K562 (cell line): ENCODE results near the gene TMPO.
"Not testable (repeated sequence)": the region's sequence is repeated elsewhere in the genome, so short reads cannot be mapped to it uniquely, and the experiment has no call there.

ENCODE experiments used
- ARHGAP35 ChIP-seq: fragments of 450-650 bp; IDR thresholded peaks from 2 replicates; pipeline ENCODE4 v1.6.1; 2018; ENCODE audit not compliant: partially characterized antibody
- BACH1 ChIP-seq: fragments of 200-800 bp; sonication (Bioruptor generic); IDR thresholded peaks from 2 replicates; pipeline ENCODE4 v1.6.1; 2016; ENCODE audit warnings: missing genetic modification characterization, missing compliant biosample characterization
- CBX2 ChIP-seq: fragments of 200-600 bp; sonication (generic); IDR thresholded peaks from one replicate; pipeline ENCODE4 v1.6.1; 2012; ENCODE audit warnings: mild to moderate bottlenecking, low read length, inconsistent platforms; ENCODE audit not compliant: insufficient read depth, poor library complexity, severe bottlenecking
- JUNB ChIP-seq: fragments of 450-650 bp; formaldehyde crosslinking; conservative IDR thresholded peaks from 2 replicates; pipeline ENCODE4 v1.4.0; 2020; ENCODE audit warnings: mild to moderate bottlenecking
- MAFK ChIP-seq: IDR thresholded peaks from 2 replicates; pipeline ENCODE4 v1.6.1; 2011; ENCODE audit warnings: low read length, improper control_type of control experiment
- NR1H2 ChIP-seq: sonication (generic); formaldehyde crosslinking; IDR thresholded peaks from 2 replicates; pipeline ENCODE4 v1.4.0; 2020; ENCODE audit warnings: mild to moderate bottlenecking, missing genetic modification reagents
- TF ChIP-seq, protein P1 (sequence below), 3 experiments: IDR thresholded peaks in 2 of 3; conservative IDR thresholded peaks in 1 of 3; 2 replicates each; pipeline ENCODE4 v1.5.1; 2011 to 2012; ENCODE audit warnings: low read length in 3 of 3, mild to moderate bottlenecking in 3 of 3, control low read depth in 2 of 3, improper control_type of control experiment in 1 of 3, inconsistent platforms in 1 of 3, low read depth in 1 of 3, mixed read lengths in 1 of 3, moderate library complexity in 1 of 3; ENCODE audit not compliant: insufficient read depth in 2 of 3
- TF ChIP-seq, protein P2 (sequence below), 3 experiments: fragments of 200-800 bp in 1 of 3; fragments of 250-450 bp in 1 of 3; fragments of 450-650 bp in 1 of 3; sonication (Bioruptor Pico) in 1 of 3; sonication (Bioruptor generic) in 1 of 3; formaldehyde crosslinking in 1 of 3; IDR thresholded peaks; 2 replicates each; pipeline versions ENCODE4 v1.6.1 to v1.8.0; 2016 to 2022; ENCODE audit warnings: mild to moderate bottlenecking in 2 of 3, missing genetic modification characterization in 2 of 3, missing compliant biosample characterization in 1 of 3, moderate library complexity in 1 of 3

DNA sequence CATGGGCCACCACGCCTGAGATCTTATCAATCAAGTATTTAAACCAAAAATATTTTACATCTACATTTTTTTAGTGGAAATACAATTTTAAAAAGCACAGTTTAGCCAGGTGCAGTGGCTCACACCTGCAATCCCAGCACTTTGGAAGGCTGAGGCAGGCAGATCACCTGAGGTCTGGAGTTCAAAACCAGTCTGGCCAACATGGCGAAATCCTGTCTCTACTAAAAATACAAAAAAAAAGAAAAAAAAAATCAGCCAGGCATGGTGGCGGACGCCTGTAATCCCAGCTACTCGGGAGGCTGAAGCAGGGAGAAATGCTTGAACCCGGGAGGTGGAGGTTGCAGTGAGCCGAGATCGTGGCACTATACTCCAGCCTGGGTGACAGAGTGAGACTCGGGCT, 27.0 kb upstream of the TMPO start:
- not testable (repeated sequence) for TF ChIP-seq BACH1 (tag); ARHGAP35; NR1H2; MAFK; CBX2; JUNB (CRISPR knock-in tag)
- TF ChIP-seq, protein P1, sequence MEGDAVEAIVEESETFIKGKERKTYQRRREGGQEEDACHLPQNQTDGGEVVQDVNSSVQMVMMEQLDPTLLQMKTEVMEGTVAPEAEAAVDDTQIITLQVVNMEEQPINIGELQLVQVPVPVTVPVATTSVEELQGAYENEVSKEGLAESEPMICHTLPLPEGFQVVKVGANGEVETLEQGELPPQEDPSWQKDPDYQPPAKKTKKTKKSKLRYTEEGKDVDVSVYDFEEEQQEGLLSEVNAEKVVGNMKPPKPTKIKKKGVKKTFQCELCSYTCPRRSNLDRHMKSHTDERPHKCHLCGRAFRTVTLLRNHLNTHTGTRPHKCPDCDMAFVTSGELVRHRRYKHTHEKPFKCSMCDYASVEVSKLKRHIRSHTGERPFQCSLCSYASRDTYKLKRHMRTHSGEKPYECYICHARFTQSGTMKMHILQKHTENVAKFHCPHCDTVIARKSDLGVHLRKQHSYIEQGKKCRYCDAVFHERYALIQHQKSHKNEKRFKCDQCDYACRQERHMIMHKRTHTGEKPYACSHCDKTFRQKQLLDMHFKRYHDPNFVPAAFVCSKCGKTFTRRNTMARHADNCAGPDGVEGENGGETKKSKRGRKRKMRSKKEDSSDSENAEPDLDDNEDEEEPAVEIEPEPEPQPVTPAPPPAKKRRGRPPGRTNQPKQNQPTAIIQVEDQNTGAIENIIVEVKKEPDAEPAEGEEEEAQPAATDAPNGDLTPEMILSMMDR (IDR thresholded peaks at IDR 0.05 in 2 of 3, conservative IDR thresholded peaks at IDR 0.05 in 1 of 3; ENCODE audit: insufficient read depth in 2 of 3, low read depth in 1 of 3, low read length in 3 of 3) = not testable (repeated sequence)
- TF ChIP-seq, protein P2, sequence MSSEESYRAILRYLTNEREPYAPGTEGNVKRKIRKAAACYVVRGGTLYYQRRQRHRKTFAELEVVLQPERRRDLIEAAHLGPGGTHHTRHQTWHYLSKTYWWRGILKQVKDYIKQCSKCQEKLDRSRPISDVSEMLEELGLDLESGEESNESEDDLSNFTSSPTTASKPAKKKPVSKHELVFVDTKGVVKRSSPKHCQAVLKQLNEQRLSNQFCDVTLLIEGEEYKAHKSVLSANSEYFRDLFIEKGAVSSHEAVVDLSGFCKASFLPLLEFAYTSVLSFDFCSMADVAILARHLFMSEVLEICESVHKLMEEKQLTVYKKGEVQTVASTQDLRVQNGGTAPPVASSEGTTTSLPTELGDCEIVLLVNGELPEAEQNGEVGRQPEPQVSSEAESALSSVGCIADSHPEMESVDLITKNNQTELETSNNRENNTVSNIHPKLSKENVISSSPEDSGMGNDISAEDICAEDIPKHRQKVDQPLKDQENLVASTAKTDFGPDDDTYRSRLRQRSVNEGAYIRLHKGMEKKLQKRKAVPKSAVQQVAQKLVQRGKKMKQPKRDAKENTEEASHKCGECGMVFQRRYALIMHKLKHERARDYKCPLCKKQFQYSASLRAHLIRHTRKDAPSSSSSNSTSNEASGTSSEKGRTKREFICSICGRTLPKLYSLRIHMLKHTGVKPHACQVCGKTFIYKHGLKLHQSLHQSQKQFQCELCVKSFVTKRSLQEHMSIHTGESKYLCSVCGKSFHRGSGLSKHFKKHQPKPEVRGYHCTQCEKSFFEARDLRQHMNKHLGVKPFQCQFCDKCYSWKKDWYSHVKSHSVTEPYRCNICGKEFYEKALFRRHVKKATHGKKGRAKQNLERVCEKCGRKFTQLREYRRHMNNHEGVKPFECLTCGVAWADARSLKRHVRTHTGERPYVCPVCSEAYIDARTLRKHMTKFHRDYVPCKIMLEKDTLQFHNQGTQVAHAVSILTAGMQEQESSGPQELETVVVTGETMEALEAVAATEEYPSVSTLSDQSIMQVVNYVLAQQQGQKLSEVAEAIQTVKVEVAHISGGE (CRISPR knock-in tag; IDR thresholded peaks at IDR 0.05) = not testable (repeated sequence)
